Kidney (tissue), 14 donors: Measurements from ENCODE around the gene ZNF48. TPM values are rescaled to one million over a fixed set of nuclear protein-coding genes. Genes with fewer than 3 reads are reported as not detected.
"Not testable (repeated sequence)": the region's sequence is repeated elsewhere in the genome, so short reads cannot be mapped to it uniquely, and the experiment has no call there.

ENCODE experiments used
- DNase-seq, 5 donors: peaks; one replicate each; pipeline ENCODE4 v3.0.0-alpha.2; 2013 to 2020
- FAIRE-seq: peaks from 2 replicates; lab custom pipeline; 2012; peaks lifted over from hg19 to GRCh38; lab: Jason Lieb, UNC
- H3K27ac ChIP-seq, 2 donors: one replicate each; pipeline ENCODE4 v1.7.0; 2013; ENCODE audit warnings: low read depth in 2 of 2, low read length in 2 of 2, inconsistent platforms in 1 of 2
- H3K27me3 ChIP-seq: one replicate; pipeline ENCODE4 v1.7.1; 2013; ENCODE audit warnings: low read length, inconsistent platforms; ENCODE audit not compliant: control insufficient read depth, insufficient read depth
- H3K36me3 ChIP-seq, 3 donors: one replicate each; pipeline versions ENCODE4 v1.7.0 to v1.7.1; 2013; ENCODE audit warnings: low read length in 3 of 3, control low read depth in 1 of 3, inconsistent platforms in 1 of 3; ENCODE audit not compliant: insufficient read depth in 3 of 3, control insufficient read depth in 2 of 3
- H3K4me1 ChIP-seq, 3 donors: one replicate each; pipeline versions ENCODE4 v1.7.0 to v1.7.1; 2013; ENCODE audit warnings: low read length in 3 of 3, inconsistent platforms in 1 of 3, low read depth in 1 of 3; ENCODE audit not compliant: control insufficient read depth in 2 of 3, insufficient read depth in 2 of 3
- H3K4me3 ChIP-seq, 3 donors: one replicate each; pipeline versions ENCODE4 v1.7.0 to v1.8.1; 2013; ENCODE audit warnings: low read length in 3 of 3, control low read depth in 1 of 3, inconsistent platforms in 1 of 3
- H3K9ac ChIP-seq, 3 donors: one replicate each; pipeline versions ENCODE4 v1.7.0 to v1.7.1; 2013; ENCODE audit warnings: low read length in 3 of 3, control low read depth in 1 of 3, inconsistent platforms in 1 of 3
- H3K9me3 ChIP-seq, 3 donors: one replicate each; pipeline versions ENCODE4 v1.7.0 to v1.7.1; 2013; ENCODE audit warnings: low read length in 3 of 3, control low read depth in 1 of 3, inconsistent platforms in 1 of 3; ENCODE audit not compliant: control insufficient read depth in 2 of 3, insufficient read depth in 1 of 3
- CTCF ChIP-seq: IDR thresholded peaks from 3 replicates; pipeline ENCODE4 v1.5.1; 2012; ENCODE audit warnings: mild to moderate bottlenecking, moderate library complexity, borderline replicate concordance; ENCODE audit not compliant: insufficient read depth; ENCODE audit errors: extremely low read depth
- intact Hi-C: fragments of 100-400 bp; cut with DNase I; formaldehyde crosslinking; loops from one replicate; pipeline ENCODE4 v1.11.1; 2022
- polyA plus RNA-seq: library from polyadenylated mRNA; stranded (reverse); fragments of 350-450 nt; fragmentation: Illumina TruSeq; extraction: RNeasy Lipid Tissue Mini Kit (QIAGEN cat#74804); gene quantifications from one replicate; pipeline ENCODE4 v1.2.3, GENCODE V29; 2014; ENCODE audit warnings: low read depth, low replicate concordance; ENCODE audit not compliant: insufficient read depth
- total RNA-seq: library from RNA; stranded (reverse); fragmentation: NEBNext Ultra II Directional; extraction: Animal tissue kit (Norgen Biotek cat#: 25700); gene quantifications from one replicate; pipeline ENCODE4 v1.2.1, GENCODE V29; 2021
- donor health status: control.
- donor health status: control.
- donor health status: control.
- donor health status: control.
- donor health status: control.
- donor health status: DM: yes; HTN: yes; CAD: no.
- donor health status: Normal renal cell carcinoma (clear cell type).

The ZNF48 gene
- total and polyA plus RNA-seq, 2 donors from 2014 or later: 6.9 to 9.7 TPM

- intact Hi-C loops: no loop called here
- Histone ChIP-seq H3K9me3 (no peaks in the 10 kb centered on the region), H3K36me3 (peaks cover 0 to 3% (median 0%) of the 10 kb centered on the region in 3 donors), H3K4me3 (peak overlapping the region; percentile 50 to 76 (median 52)), H3K9ac (peak overlapping the region in 2 of 3 donors; percentile 40 to 73), H3K4me1 (peaks cover 0 to 9% (median 6%) of the 10 kb centered on the region in 3 donors), H3K27me3 (no peaks in the 10 kb centered on the region), H3K27ac (peak overlapping the region; percentile 25 to 28)
- TF ChIP-seq CTCF: no peak
- DNase-seq (peak in 1 of 5 donors; percentile 63), FAIRE-seq (no peak)
Observed at GRCh38 chr16:30394592-30395154, 547 bp upstream of the ZNF48 start.

GRCh38 chr16:30395992-30396585 is 869 bp downstream of the ZNF48 start:
- FAIRE-seq (no peak), DNase-seq (peak in 1 of 5 donors; percentile 20)
- Histone ChIP-seq H3K9ac (peak overlapping the region; percentile 40 to 71 (median 65)), H3K4me3 (peak overlapping the region; percentile 64 to 76 (median 68)), H3K27me3 (no peaks in the 10 kb centered on the region), H3K27ac (peak overlapping the region in 1 of 2 donors; percentile 43), H3K4me1 (peaks cover 0 to 9% (median 6%) of the 10 kb centered on the region in 3 donors), H3K9me3 (no peaks in the 10 kb centered on the region), H3K36me3 (peaks cover 0 to 3% (median 0%) of the 10 kb centered on the region in 3 donors)
- no peak for TF ChIP-seq CTCF
- intact Hi-C loops: no loop called here

- H3K9ac ChIP-seq, H3K27ac ChIP-seq, H3K9me3 ChIP-seq, H3K36me3 ChIP-seq, FAIRE-seq, intact Hi-C loops, DNase-seq, H3K4me1 ChIP-seq, H3K27me3 ChIP-seq: not testable (repeated sequence)
- peak overlapping the region in 1 of 3 donors; percentile 76 for H3K4me3 ChIP-seq
Observed at GRCh38 chr16:30396627-30397026, 1.4 kb downstream of the ZNF48 start.

- intact Hi-C loops: no loop called here
- no peak overlapping the region for H3K4me3 ChIP-seq
- no peaks in the 10 kb centered on the region for H3K27me3 ChIP-seq
- no peak overlapping the region for H3K9ac ChIP-seq
- H3K9me3 ChIP-seq: no peaks in the 10 kb centered on the region
- no peak overlapping the region for H3K27ac ChIP-seq
- no peak for FAIRE-seq
- peaks cover 0 to 3% (median 0%) of the 10 kb centered on the region in 3 donors for H3K36me3 ChIP-seq
- H3K4me1 ChIP-seq: peaks cover 0 to 9% (median 6%) of the 10 kb centered on the region in 3 donors
- no peak for TF ChIP-seq CTCF
- DNase-seq: no peak
Observed at GRCh38 chr16:30397056-30397455, 1.8 kb downstream of the ZNF48 start.
